Endothelial cell of umbilical vein (primary cell): ENCODE data around the gene CBL. TPM values are rescaled to one million over a fixed set of nuclear protein-coding genes. Genes with fewer than 3 reads are reported as not detected.

Source experiments
- BruUV-seq: library from RNA; stranded (reverse); fragments of 400-500 nt; replicated peaks from 2 replicates; lab custom pipeline; 2021; lab: Mats Ljungman, UMichigan
- CTCF ChIA-PET: fragments of 300-600, 350-600 bp; sonication (Branson Sonifier 250); formaldehyde crosslinking; loops from one replicate; lab custom pipeline; 2021; ENCODE audit warnings: antibody characterized with exemption, inconsistent platforms; lab: Charles Lee
- POLR2A ChIA-PET: fragments of 300-600, 350-600 bp; sonication (Branson Sonifier 250); formaldehyde crosslinking; loops from one replicate; lab custom pipeline; 2021; ENCODE audit warnings: antibody characterized with exemption, inconsistent platforms; lab: Charles Lee
- DNase-seq: peaks from one replicate; pipeline ENCODE4 v3.0.0-alpha.2; 2011; ENCODE audit warnings: low read depth, low spot score
- FAIRE-seq: peaks from 2 replicates; lab custom pipeline; 2011; peaks lifted over from hg19 to GRCh38; lab: Jason Lieb, UNC
- H2AFZ ChIP-seq: 2 replicates; pipeline ENCODE4 v1.6.0; 2012; ENCODE audit warnings: low read depth, low read length, control low read depth, inconsistent platforms
- H3K27ac ChIP-seq: 2 replicates; pipeline ENCODE4 v1.5.1; 2011; ENCODE audit warnings: low read depth, mild to moderate bottlenecking, control low read depth, low read length, moderate library complexity; ENCODE audit not compliant: insufficient read depth
- H3K27me3 ChIP-seq, 2 experiments: 2 replicates each; pipeline versions ENCODE4 v1.6.0 to v1.6.1; 2011; ENCODE audit warnings: low read length in 2 of 2, mixed read lengths in 1 of 2; ENCODE audit not compliant: control insufficient read depth in 2 of 2, insufficient read depth in 2 of 2
- H3K36me3 ChIP-seq, 2 experiments: 2 replicates in 1 of 2; 3 replicates in 1 of 2; pipeline ENCODE4 v1.5.1; 2011; ENCODE audit warnings: low read length in 2 of 2, mild to moderate bottlenecking in 1 of 2, moderate library complexity in 1 of 2; ENCODE audit not compliant: control insufficient read depth in 2 of 2, insufficient read depth in 2 of 2; ENCODE audit errors: extremely low read depth in 1 of 2
- H3K4me1 ChIP-seq: 3 replicates; pipeline ENCODE4 v1.5.1; 2011; ENCODE audit warnings: mild to moderate bottlenecking, low read length; ENCODE audit not compliant: control insufficient read depth, insufficient read depth; ENCODE audit errors: extremely low read depth
- H3K4me2 ChIP-seq: 2 replicates; pipeline ENCODE4 v1.6.1; 2011; ENCODE audit warnings: low read length, control low read depth, mixed read lengths; ENCODE audit not compliant: insufficient read depth
- H3K4me3 ChIP-seq, 3 experiments: fragments of 200-600 bp in 1 of 3; sonication (generic), shearing (Covaris generic) in 1 of 3; replicated peaks in 1 of 3; 2 replicates each; pipeline ENCODE4 v1.5.1; 2011 to 2016; ENCODE audit warnings: control low read depth in 3 of 3, low read length in 3 of 3, mild to moderate bottlenecking in 2 of 3, inconsistent platforms in 1 of 3, low read depth in 1 of 3, moderate library complexity in 1 of 3; ENCODE audit not compliant: insufficient read depth in 1 of 3
- H3K79me2 ChIP-seq: 2 replicates; pipeline ENCODE4 v1.6.0; 2012; ENCODE audit warnings: low read length, inconsistent platforms; ENCODE audit not compliant: control insufficient read depth, insufficient read depth
- H3K9ac ChIP-seq: replicated peaks from 2 replicates; pipeline ENCODE3; 2011; ENCODE audit warnings: low read length, control low read depth; ENCODE audit not compliant: insufficient read depth; ENCODE audit errors: extremely low read depth
- H3K9me1 ChIP-seq: replicated peaks from 3 replicates; pipeline ENCODE4 v1.6.0; 2011; ENCODE audit warnings: mild to moderate bottlenecking, low read length; ENCODE audit not compliant: control insufficient read depth, insufficient read depth; ENCODE audit errors: extremely low read depth
- H3K9me3 ChIP-seq: replicated peaks from 2 replicates; pipeline ENCODE4 v1.5.1; 2012; ENCODE audit warnings: low read length, inconsistent platforms; ENCODE audit not compliant: control insufficient read depth, insufficient read depth
- H4K20me1 ChIP-seq: replicated peaks from 2 replicates; pipeline ENCODE3; 2011; ENCODE audit warnings: mild to moderate bottlenecking, low read length; ENCODE audit not compliant: control insufficient read depth, insufficient read depth; ENCODE audit errors: extremely low read depth
- CTCF ChIP-seq, 2 donors: IDR thresholded peaks; 1 replicate in 1 of 2; 2 replicates in 1 of 2; pipeline ENCODE4 v1.5.1; 2011; ENCODE audit warnings: low read length in 2 of 2, mild to moderate bottlenecking in 2 of 2, moderate library complexity in 2 of 2, control low read depth in 1 of 2, inconsistent platforms in 1 of 2, low read depth in 1 of 2; ENCODE audit not compliant: insufficient read depth in 1 of 2; ENCODE audit errors: extremely low read depth in 1 of 2
- EZH2 ChIP-seq: IDR thresholded peaks from 2 replicates; pipeline ENCODE4 v1.6.1; 2012; ENCODE audit warnings: borderline replicate concordance, low read depth, mild to moderate bottlenecking, moderate library complexity, low read length, inconsistent platforms; ENCODE audit not compliant: severe bottlenecking
- FOS ChIP-seq: IDR thresholded peaks from 2 replicates; pipeline ENCODE4 v1.6.1; 2011; ENCODE audit warnings: mild to moderate bottlenecking, low read length, moderate library complexity, borderline replicate concordance; ENCODE audit not compliant: insufficient read depth
- GATA2 ChIP-seq: IDR thresholded peaks from 2 replicates; pipeline ENCODE4 v1.7.0; 2011; ENCODE audit warnings: low read depth, mild to moderate bottlenecking, moderate library complexity, mixed read lengths, low read length; ENCODE audit not compliant: insufficient read length, insufficient read depth
- JUN ChIP-seq: IDR thresholded peaks from 2 replicates; pipeline ENCODE4 v1.6.1; 2011; ENCODE audit warnings: borderline replicate concordance, low read depth; ENCODE audit not compliant: insufficient read length, insufficient read depth
- MAX ChIP-seq: IDR thresholded peaks from 2 replicates; pipeline ENCODE4 v1.6.1; 2011; ENCODE audit not compliant: insufficient read depth, insufficient read length
- MYC ChIP-seq: IDR thresholded peaks from one replicate; pipeline ENCODE4 v1.6.1; 2011; ENCODE audit warnings: mild to moderate bottlenecking, low read depth, low read length
- POLR2A ChIP-seq: IDR thresholded peaks from 2 replicates; pipeline ENCODE4 v1.6.1; 2012; ENCODE audit warnings: low read depth, mild to moderate bottlenecking, control low read depth, low read length
- POLR2AphosphoS5 ChIP-seq: IDR thresholded peaks from 2 replicates; pipeline ENCODE4 v1.6.1; 2012; ENCODE audit warnings: low read depth, mild to moderate bottlenecking, control low read depth, low read length, moderate library complexity; ENCODE audit not compliant: insufficient read depth
- dilution Hi-C: fragments of 300-500 bp; cut with MboI; formaldehyde crosslinking; loops from one replicate; pipeline ENCODE4 v1.15.0; 2019; ENCODE audit warnings: low sequenced_read_pairs; ENCODE audit not compliant: extremely low pct_ligation_motif_present
- intact Hi-C: fragments of 100-400 bp; cut with micrococcal nuclease; formaldehyde crosslinking; loops from one replicate; pipeline ENCODE4 v1.10.0; 2022
- polyA plus RNA-seq, 4 experiments: library from polyadenylated mRNA; depleted of rRNA in 3 of 4; stranded (reverse) in 3 of 4; unstranded in 1 of 4; fragments of >200 nt; gene quantifications; 2 replicates each; pipeline versions ENCODE4 v1.2.1 to v1.2.3, GENCODE V29; 2011 to 2012; ENCODE audit warnings: missing spikeins in 1 of 4
- total RNA-seq: library from RNA; stranded (reverse); gene quantifications from 2 replicates; pipeline ENCODE4 v1.2.3, GENCODE V29; 2021

Gene CBL
- total and polyA plus RNA-seq, 2 donors (not counting 3 experiments of a cell fraction or from before 2014, with no cell fraction given), result 15.5 to 41.5 TPM

GRCh38 chr11:119267645-119268044 is 61.5 kb downstream of the CBL start:
- dilution Hi-C loops, result no loop called here
- Histone ChIP-seq H3K9ac (no peak overlapping the region), H3K4me2 (no peak overlapping the region), H4K20me1 (no peaks in the 10 kb centered on the region), H2AFZ (no peak overlapping the region), H3K27ac (no peak overlapping the region), H3K27me3 (no peaks in the 10 kb centered on the region), H3K9me1 (no peaks in the 10 kb centered on the region), H3K79me2 (peaks cover 56% of the 10 kb centered on the region), H3K36me3 (peaks cover 0 to 3% of the 10 kb centered on the region in 2 experiments), H3K4me3 (no peak overlapping the region), H3K4me1 (peaks cover 15% of the 10 kb centered on the region), H3K9me3 (no peaks in the 10 kb centered on the region)
- no peak for TF ChIP-seq JUN
- no peak for TF ChIP-seq POLR2AphosphoS5
- TF ChIP-seq CTCF (IDR thresholded peaks at IDR 0.05; ENCODE audit: extremely low read depth in 1 of 2, insufficient read depth in 1 of 2, low read depth in 1 of 2, low read length in 2 of 2), result no peak
- no peak for TF ChIP-seq MAX
- TF ChIP-seq POLR2A, result no peak
- TF ChIP-seq FOS, result no peak
- no peak for TF ChIP-seq MYC
- no peak for TF ChIP-seq GATA2
- TF ChIP-seq EZH2, result no peak
- no peak for DNase-seq
- BruUV-seq, result no TSS peak
- intact Hi-C loops, result no loop called here
- POLR2A ChIA-PET, result no interaction called here
- no peak for FAIRE-seq
- CTCF ChIA-PET, result no interaction called here
